Fibroblast of skin of back (primary cell): ENCODE data around the gene ATXN10.

Experiments
- DNase-seq: peaks from one replicate; pipeline ENCODE4 v3.0.0-alpha.2; 2013

Gene ATXN10

DNA sequence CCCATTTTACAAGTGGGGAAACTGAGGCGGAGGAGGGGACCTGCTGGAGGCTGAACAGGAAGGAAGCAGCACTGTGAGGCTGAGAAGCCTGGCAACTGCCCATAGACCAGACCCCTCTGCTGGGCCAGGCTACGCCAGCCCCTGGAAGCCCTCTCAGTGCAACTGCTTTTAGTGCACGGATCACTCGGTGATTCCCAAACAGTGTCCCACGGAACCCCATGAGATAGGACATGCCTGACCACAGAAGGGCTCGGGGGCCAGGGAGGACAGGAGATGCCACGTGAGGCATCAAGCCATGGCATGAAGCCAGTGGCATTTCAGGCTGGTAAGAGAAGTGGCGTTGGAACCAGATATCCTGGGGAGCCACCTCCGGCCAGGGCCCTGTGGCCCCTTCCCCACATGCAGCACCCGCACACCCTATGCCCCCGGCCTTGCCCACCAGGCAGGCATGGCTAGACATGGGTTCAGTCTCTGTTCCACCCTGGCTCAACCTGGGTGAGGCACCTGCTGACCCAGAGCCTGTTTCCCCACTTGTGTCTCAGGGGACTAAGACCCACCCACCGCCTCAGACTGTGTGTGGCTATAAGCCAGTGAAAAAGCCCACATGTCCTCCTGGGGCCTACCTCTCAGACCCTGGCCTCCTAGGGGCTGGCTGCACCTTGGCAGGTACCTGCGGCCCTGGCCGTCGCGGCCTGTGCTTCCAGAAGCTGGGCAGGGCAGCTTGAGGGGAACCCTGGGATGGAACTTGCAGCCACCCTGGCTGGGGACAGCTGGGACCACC is 221.2 kb downstream of the ATXN10 start:
- no peak for DNase-seq

DNA sequence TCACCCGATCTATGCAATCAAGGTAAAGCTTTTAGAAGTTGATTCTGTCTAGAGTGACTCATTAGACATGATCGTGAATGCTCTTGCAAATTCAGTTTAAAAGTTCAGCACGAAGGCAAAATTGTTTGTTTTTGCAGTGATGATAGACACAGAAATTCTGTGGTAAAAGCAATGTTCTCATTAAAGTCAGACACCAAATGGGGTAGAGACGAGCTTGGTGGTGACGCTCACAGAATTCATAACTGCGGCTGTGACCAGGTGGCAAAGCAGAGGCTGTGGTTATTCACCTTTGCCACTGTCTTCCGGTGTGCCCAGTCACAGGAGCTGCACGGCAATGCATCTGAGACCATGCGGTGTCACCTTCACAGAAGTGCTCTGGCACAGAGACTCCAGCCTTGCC is 221.9 kb downstream of the ATXN10 start:
- no peak for DNase-seq
